Gastrocnemius medialis (tissue), 4 donors: ENCODE measurements around the gene PBX3.

Experiments used
- CTCF ChIP-seq, 5 experiments: fragments of 450-650 bp in 3 of 5; fragments of 200-600 bp in 2 of 5; sonication (generic) in 2 of 5; IDR thresholded peaks in 4 of 5; conservative IDR thresholded peaks in 1 of 5; 1 replicate in 4 of 5; 2 replicates in 1 of 5; pipeline ENCODE4 v1.5.1; 2016 to 2019; ENCODE audit warnings: antibody characterized with exemption in 5 of 5, mild to moderate bottlenecking in 3 of 5, moderate library complexity in 3 of 5
- POLR2A ChIP-seq, 2 donors: fragments of 450-650 bp; IDR thresholded peaks; one replicate each; pipeline ENCODE4 v1.6.1; 2017; ENCODE audit warnings: antibody characterized with exemption in 2 of 2, mild to moderate bottlenecking in 2 of 2, moderate library complexity in 2 of 2

GRCh38 chr9:125987420-125987819 lies 240.2 kb downstream of the PBX3 start:
- TF ChIP-seq CTCF (IDR thresholded peaks at IDR 0.05 in 4 of 5, conservative IDR thresholded peaks at IDR 0.05 in 1 of 5) (no peak), POLR2A (IDR thresholded peaks at IDR 0.05) (no peak)
